WTC11 (cell line): ENCODE measurements around the gene GLI2. TPM values are rescaled to one million over a fixed set of nuclear protein-coding genes. Genes with fewer than 3 reads are reported as not detected.

ENCODE experiments used
- ATAC-seq: fragments of 200-7000 bp; cut with Tn5 transposase; 2 replicates; pipeline ENCODE4 v1.10.0; 2021; ENCODE audit warnings: mild to moderate bottlenecking, moderate library complexity
- CTCF ChIA-PET: fragments of 300-600 bp; sonication (Branson Sonifier 250); formaldehyde crosslinking; loops from one replicate; lab custom pipeline; 2021; ENCODE audit warnings: antibody characterized with exemption; lab: Charles Lee
- POLR2A ChIA-PET: fragments of 350-600 bp; sonication (Branson Sonifier 250); formaldehyde crosslinking; loops from one replicate; lab custom pipeline; 2021; ENCODE audit warnings: antibody characterized with exemption; lab: Charles Lee
- DNase-seq: peaks from one replicate; pipeline ENCODE4 v3.0.0; 2021; ENCODE audit warnings: low spot score
- H3K27ac Mint-ChIP-seq: 2 replicates; pipeline ENCODE4 v1.8.0; 2021; ENCODE audit warnings: mixed read lengths
- H3K27me3 Mint-ChIP-seq: 2 replicates; pipeline ENCODE4 v1.8.0; 2021; ENCODE audit warnings: low read depth, mild to moderate bottlenecking, moderate library complexity, mixed read lengths
- H3K36me3 Mint-ChIP-seq: 2 replicates; pipeline ENCODE4 v1.8.0; 2021; ENCODE audit warnings: mixed read lengths
- H3K4me1 Mint-ChIP-seq: 2 replicates; pipeline ENCODE4 v1.8.0; 2022; ENCODE audit warnings: mixed read lengths
- H3K4me3 Mint-ChIP-seq: 2 replicates; pipeline ENCODE4 v1.8.0; 2021; ENCODE audit warnings: mild to moderate bottlenecking, moderate library complexity, mixed read lengths
- H3K9me3 Mint-ChIP-seq: 2 replicates; pipeline ENCODE4 v1.8.0; 2021; ENCODE audit warnings: mixed read lengths
- CREB1 ChIP-seq: sonication (generic); formaldehyde crosslinking; IDR thresholded peaks from 2 replicates; pipeline ENCODE4 v1.8.0; 2023; ENCODE audit warnings: mild to moderate bottlenecking, missing genetic modification reagents
- ELF4 ChIP-seq: sonication (generic); formaldehyde crosslinking; IDR thresholded peaks from 2 replicates; pipeline ENCODE4 v1.8.1; 2022; ENCODE audit warnings: low read depth, mild to moderate bottlenecking, moderate library complexity, missing genetic modification reagents
- ETV6 ChIP-seq: sonication (generic); formaldehyde crosslinking; IDR thresholded peaks from 2 replicates; pipeline ENCODE4 v1.8.1; 2022; ENCODE audit warnings: mild to moderate bottlenecking, missing genetic modification reagents
- HMGA2 ChIP-seq: fragments of 250-450 bp; sonication (Bioruptor Pico); IDR thresholded peaks from 2 replicates; pipeline ENCODE4 v1.4.0; 2021; ENCODE audit warnings: mild to moderate bottlenecking, moderate library complexity
- JUN ChIP-seq: sonication (generic); formaldehyde crosslinking; IDR thresholded peaks from 2 replicates; pipeline ENCODE4 v1.8.0; 2023; ENCODE audit warnings: mild to moderate bottlenecking, missing genetic modification reagents
- MYBL2 ChIP-seq: sonication (generic); formaldehyde crosslinking; IDR thresholded peaks from 2 replicates; pipeline ENCODE4 v1.8.1; 2023; ENCODE audit warnings: mild to moderate bottlenecking, moderate library complexity, missing genetic modification reagents
- NR2C2 ChIP-seq: sonication (generic); formaldehyde crosslinking; IDR thresholded peaks from 2 replicates; pipeline ENCODE4 v1.8.0; 2022; ENCODE audit warnings: mild to moderate bottlenecking, missing genetic modification reagents
- NR3C1 ChIP-seq: sonication (generic); formaldehyde crosslinking; conservative IDR thresholded peaks from 2 replicates; pipeline ENCODE4 v1.8.1; 2023; ENCODE audit warnings: low read depth, mild to moderate bottlenecking, missing genetic modification reagents
- OVOL2 ChIP-seq: fragments of 250-450 bp; sonication (Bioruptor Pico); IDR thresholded peaks from 2 replicates; pipeline ENCODE4 v1.9.0; 2021; ENCODE audit warnings: mild to moderate bottlenecking, borderline replicate concordance
- PRRX2 ChIP-seq: fragments of 250-450 bp; sonication (Bioruptor Pico); IDR thresholded peaks from 2 replicates; pipeline ENCODE4 v1.8.0; 2021; ENCODE audit warnings: mild to moderate bottlenecking
- SOX15 ChIP-seq: fragments of 250-450 bp; sonication (Bioruptor Pico); IDR thresholded peaks from 2 replicates; pipeline ENCODE4 v1.9.0; 2021; ENCODE audit warnings: mild to moderate bottlenecking
- ZNF396 ChIP-seq: fragments of 250-450 bp; sonication (Bioruptor Pico); IDR thresholded peaks from 2 replicates; pipeline ENCODE4 v1.8.0; 2021; ENCODE audit warnings: mild to moderate bottlenecking, moderate library complexity, borderline replicate concordance
- total RNA-seq: library from RNA; stranded (reverse); gene quantifications from 3 replicates; pipeline ENCODE4 v1.2.3, GENCODE V29; 2021
- TF ChIP-seq, protein P1 (sequence below): fragments of 250-450 bp; sonication (Bioruptor Pico); IDR thresholded peaks from 2 replicates; pipeline ENCODE4 v1.9.0; 2021; ENCODE audit warnings: mild to moderate bottlenecking
- TF ChIP-seq, protein P2 (sequence below): sonication (generic); formaldehyde crosslinking; IDR thresholded peaks from 2 replicates; pipeline ENCODE4 v1.8.0; 2022; ENCODE audit warnings: mild to moderate bottlenecking, missing genetic modification reagents
- TF ChIP-seq, protein P3 (sequence below): sonication (generic); formaldehyde crosslinking; IDR thresholded peaks from 2 replicates; pipeline ENCODE4 v1.8.0; 2023; ENCODE audit warnings: missing genetic modification reagents
- TF ChIP-seq, protein P4 (sequence below): fragments of 250-450 bp; sonication (Bioruptor Pico); conservative IDR thresholded peaks from 2 replicates; pipeline ENCODE4 v1.9.0; 2021; ENCODE audit warnings: mild to moderate bottlenecking
- TF ChIP-seq, protein P5 (sequence below): sonication (generic); formaldehyde crosslinking; IDR thresholded peaks from 2 replicates; pipeline ENCODE4 v1.8.1; 2022; ENCODE audit warnings: mild to moderate bottlenecking, missing genetic modification reagents, moderate library complexity, borderline replicate concordance
- TF ChIP-seq, protein P6 (sequence below): sonication (generic); formaldehyde crosslinking; IDR thresholded peaks from 2 replicates; pipeline ENCODE4 v1.8.1; 2023; ENCODE audit warnings: mild to moderate bottlenecking, moderate library complexity, missing genetic modification reagents
- TF ChIP-seq, protein P7 (sequence below): sonication (generic); formaldehyde crosslinking; IDR thresholded peaks from 2 replicates; pipeline ENCODE4 v1.8.0; 2022; ENCODE audit warnings: missing genetic modification reagents

Gene GLI2
- total RNA-seq, 1 experiment from 2014 or later: 60.9 TPM

DNA sequence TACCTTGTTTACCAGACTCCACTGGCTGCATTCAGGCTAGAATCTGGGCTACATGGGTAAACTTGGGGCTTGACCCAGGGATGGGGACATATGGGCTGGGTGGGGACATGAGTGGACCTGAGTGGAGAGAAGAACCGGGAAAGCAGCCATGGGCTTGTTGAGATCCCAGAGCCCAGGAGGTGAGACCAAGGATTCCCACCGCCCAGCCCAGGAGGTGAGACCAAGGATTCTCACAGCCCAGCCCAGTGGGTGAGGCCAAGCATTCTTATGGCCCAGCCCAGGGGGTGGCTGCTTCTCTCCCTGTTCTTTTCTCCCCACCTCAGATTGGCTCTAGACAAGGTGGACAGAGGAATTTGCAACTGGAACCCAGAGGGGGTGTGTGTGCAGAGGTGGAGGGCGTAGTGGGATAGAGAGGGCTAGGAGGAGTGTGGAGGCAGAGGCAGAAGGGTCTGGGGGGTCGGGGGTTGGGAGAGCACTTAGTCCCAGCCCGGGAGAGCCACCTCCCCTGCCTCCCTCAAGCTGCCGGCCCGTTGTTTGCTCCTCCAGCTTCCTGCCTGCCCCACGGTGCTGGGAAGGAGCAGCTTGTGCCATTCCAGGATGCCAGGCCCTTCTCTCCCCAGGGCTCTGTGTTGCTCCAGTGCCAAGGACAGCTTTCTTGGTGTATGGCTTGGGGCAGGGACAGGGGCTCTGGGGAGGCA lies 25.6 kb downstream of the GLI2 start:
- CTCF ChIA-PET: no interaction called here
- TF ChIP-seq CREB1 (CRISPR knock-in tag) (no peak), HMGA2 (no peak), NR3C1 (CRISPR knock-in tag) (no peak), ELF4 (CRISPR knock-in tag) (no peak), PRRX2 (CRISPR knock-in tag) (no peak), NR2C2 (CRISPR knock-in tag) (no peak), JUN (CRISPR knock-in tag) (no peak), OVOL2 (CRISPR knock-in tag) (no peak), ETV6 (CRISPR knock-in tag) (no peak), MYBL2 (CRISPR knock-in tag) (no peak), SOX15 (CRISPR knock-in tag) (no peak), ZNF396 (CRISPR knock-in tag) (no peak)
- TF ChIP-seq, protein P1, sequence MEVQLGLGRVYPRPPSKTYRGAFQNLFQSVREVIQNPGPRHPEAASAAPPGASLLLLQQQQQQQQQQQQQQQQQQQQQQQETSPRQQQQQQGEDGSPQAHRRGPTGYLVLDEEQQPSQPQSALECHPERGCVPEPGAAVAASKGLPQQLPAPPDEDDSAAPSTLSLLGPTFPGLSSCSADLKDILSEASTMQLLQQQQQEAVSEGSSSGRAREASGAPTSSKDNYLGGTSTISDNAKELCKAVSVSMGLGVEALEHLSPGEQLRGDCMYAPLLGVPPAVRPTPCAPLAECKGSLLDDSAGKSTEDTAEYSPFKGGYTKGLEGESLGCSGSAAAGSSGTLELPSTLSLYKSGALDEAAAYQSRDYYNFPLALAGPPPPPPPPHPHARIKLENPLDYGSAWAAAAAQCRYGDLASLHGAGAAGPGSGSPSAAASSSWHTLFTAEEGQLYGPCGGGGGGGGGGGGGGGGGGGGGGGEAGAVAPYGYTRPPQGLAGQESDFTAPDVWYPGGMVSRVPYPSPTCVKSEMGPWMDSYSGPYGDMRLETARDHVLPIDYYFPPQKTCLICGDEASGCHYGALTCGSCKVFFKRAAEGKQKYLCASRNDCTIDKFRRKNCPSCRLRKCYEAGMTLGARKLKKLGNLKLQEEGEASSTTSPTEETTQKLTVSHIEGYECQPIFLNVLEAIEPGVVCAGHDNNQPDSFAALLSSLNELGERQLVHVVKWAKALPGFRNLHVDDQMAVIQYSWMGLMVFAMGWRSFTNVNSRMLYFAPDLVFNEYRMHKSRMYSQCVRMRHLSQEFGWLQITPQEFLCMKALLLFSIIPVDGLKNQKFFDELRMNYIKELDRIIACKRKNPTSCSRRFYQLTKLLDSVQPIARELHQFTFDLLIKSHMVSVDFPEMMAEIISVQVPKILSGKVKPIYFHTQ (CRISPR knock-in tag): no peak
- TF ChIP-seq, protein P2, sequence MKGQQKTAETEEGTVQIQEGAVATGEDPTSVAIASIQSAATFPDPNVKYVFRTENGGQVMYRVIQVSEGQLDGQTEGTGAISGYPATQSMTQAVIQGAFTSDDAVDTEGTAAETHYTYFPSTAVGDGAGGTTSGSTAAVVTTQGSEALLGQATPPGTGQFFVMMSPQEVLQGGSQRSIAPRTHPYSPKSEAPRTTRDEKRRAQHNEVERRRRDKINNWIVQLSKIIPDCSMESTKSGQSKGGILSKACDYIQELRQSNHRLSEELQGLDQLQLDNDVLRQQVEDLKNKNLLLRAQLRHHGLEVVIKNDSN (CRISPR knock-in tag): no peak
- TF ChIP-seq, protein P3, sequence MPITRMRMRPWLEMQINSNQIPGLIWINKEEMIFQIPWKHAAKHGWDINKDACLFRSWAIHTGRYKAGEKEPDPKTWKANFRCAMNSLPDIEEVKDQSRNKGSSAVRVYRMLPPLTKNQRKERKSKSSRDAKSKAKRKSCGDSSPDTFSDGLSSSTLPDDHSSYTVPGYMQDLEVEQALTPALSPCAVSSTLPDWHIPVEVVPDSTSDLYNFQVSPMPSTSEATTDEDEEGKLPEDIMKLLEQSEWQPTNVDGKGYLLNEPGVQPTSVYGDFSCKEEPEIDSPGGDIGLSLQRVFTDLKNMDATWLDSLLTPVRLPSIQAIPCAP (CRISPR knock-in tag): no peak
- TF ChIP-seq, protein P4, sequence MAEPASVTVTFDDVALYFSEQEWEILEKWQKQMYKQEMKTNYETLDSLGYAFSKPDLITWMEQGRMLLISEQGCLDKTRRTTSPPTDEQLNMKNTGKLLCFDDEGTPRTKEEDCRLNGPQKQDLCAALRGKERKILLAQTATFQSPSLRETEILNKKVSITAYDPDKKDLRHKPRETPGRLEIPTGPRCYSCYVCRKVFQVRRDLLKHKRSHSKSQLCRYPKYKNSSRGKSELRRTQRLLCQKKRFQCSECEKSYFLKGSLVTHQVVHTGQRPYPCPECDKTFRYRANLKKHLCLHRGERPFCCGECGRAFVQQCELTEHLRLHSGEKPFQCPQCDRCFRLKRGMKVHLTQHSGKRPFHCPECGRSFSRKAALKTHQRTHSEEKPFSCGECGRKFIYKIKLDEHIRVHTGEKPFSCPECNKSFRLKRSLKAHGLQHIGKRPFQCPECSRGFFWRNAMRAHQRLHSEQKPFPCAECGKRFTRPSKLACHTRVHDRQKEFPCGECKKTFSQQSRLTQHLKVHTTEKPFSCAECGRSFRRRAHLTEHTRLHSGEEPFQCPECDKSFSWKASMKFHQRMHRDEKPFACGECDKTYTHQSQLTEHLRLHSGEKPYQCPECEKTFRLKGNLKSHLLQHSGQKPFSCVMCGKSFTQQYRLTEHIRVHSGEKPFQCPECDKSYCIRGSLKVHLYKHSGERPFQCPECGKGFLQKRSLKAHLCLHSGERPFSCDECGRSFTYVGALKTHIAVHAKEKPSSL (CRISPR knock-in tag): no peak
- TF ChIP-seq, protein P5, sequence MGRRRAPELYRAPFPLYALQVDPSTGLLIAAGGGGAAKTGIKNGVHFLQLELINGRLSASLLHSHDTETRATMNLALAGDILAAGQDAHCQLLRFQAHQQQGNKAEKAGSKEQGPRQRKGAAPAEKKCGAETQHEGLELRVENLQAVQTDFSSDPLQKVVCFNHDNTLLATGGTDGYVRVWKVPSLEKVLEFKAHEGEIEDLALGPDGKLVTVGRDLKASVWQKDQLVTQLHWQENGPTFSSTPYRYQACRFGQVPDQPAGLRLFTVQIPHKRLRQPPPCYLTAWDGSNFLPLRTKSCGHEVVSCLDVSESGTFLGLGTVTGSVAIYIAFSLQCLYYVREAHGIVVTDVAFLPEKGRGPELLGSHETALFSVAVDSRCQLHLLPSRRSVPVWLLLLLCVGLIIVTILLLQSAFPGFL: no peak
- TF ChIP-seq, protein P6, sequence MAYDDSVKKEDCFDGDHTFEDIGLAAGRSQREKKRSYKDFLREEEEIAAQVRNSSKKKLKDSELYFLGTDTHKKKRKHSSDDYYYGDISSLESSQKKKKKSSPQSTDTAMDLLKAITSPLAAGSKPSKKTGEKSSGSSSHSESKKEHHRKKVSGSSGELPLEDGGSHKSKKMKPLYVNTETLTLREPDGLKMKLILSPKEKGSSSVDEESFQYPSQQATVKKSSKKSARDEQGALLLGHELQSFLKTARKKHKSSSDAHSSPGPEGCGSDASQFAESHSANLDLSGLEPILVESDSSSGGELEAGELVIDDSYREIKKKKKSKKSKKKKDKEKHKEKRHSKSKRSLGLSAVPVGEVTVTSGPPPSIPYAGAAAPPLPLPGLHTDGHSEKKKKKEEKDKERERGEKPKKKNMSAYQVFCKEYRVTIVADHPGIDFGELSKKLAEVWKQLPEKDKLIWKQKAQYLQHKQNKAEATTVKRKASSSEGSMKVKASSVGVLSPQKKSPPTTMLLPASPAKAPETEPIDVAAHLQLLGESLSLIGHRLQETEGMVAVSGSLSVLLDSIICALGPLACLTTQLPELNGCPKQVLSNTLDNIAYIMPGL (CRISPR knock-in tag): no peak
- TF ChIP-seq, protein P7, sequence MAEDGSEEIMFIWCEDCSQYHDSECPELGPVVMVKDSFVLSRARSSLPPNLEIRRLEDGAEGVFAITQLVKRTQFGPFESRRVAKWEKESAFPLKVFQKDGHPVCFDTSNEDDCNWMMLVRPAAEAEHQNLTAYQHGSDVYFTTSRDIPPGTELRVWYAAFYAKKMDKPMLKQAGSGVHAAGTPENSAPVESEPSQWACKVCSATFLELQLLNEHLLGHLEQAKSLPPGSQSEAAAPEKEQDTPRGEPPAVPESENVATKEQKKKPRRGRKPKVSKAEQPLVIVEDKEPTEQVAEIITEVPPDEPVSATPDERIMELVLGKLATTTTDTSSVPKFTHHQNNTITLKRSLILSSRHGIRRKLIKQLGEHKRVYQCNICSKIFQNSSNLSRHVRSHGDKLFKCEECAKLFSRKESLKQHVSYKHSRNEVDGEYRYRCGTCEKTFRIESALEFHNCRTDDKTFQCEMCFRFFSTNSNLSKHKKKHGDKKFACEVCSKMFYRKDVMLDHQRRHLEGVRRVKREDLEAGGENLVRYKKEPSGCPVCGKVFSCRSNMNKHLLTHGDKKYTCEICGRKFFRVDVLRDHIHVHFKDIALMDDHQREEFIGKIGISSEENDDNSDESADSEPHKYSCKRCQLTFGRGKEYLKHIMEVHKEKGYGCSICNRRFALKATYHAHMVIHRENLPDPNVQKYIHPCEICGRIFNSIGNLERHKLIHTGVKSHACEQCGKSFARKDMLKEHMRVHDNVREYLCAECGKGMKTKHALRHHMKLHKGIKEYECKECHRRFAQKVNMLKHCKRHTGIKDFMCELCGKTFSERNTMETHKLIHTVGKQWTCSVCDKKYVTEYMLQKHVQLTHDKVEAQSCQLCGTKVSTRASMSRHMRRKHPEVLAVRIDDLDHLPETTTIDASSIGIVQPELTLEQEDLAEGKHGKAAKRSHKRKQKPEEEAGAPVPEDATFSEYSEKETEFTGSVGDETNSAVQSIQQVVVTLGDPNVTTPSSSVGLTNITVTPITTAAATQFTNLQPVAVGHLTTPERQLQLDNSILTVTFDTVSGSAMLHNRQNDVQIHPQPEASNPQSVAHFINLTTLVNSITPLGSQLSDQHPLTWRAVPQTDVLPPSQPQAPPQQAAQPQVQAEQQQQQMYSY (CRISPR knock-in tag): no peak
- DNase-seq: peak; percentile 12
- H3K9me3 Mint-ChIP-seq: no peaks in the 10 kb centered on the region
- ATAC-seq: no peak
- H3K4me3 Mint-ChIP-seq: no peak overlapping the region
- no peaks in the 10 kb centered on the region for H3K27me3 Mint-ChIP-seq
- H3K27ac Mint-ChIP-seq: peak overlapping the region; percentile 11
- POLR2A ChIA-PET: no interaction called here
- H3K4me1 Mint-ChIP-seq: peaks cover 81% of the 10 kb centered on the region
- H3K36me3 Mint-ChIP-seq: no peaks in the 10 kb centered on the region
